GM12865 (cell line): ENCODE measurements around the gene SPTBN4.
"Not testable (repeated sequence)": the region's sequence is repeated elsewhere in the genome, so short reads cannot be mapped to it uniquely, and the experiment has no call there.

ENCODE experiments used
- DNase-seq: peaks from one replicate; pipeline ENCODE4 v3.0.0; 2010; ENCODE audit warnings: low read depth
- H3K4me3 ChIP-seq: 2 replicates; pipeline ENCODE4 v1.5.1; 2011; ENCODE audit warnings: mild to moderate bottlenecking, low read depth, low read length, control low read depth
- CTCF ChIP-seq: IDR thresholded peaks from 2 replicates; pipeline ENCODE4 v1.5.1; 2011; ENCODE audit warnings: low read length, control low read depth, low read depth, inconsistent platforms; ENCODE audit not compliant: insufficient read depth; ENCODE audit errors: missing control alignments

The SPTBN4 gene

GRCh38 chr19:40534148-40534547 is 67.3 kb downstream of the SPTBN4 start:
- H3K4me3 ChIP-seq = no peak overlapping the region
- DNase-seq = no peak
- no peak for TF ChIP-seq CTCF

- no peak for DNase-seq
- no peak for TF ChIP-seq CTCF
Observed at GRCh38 chr19:40539070-40539469, 72.3 kb downstream of the SPTBN4 start.

GRCh38 chr19:40542202-40542859 is 75.5 kb downstream of the SPTBN4 start:
- DNase-seq = no peak
- no peak overlapping the region for H3K4me3 ChIP-seq
- TF ChIP-seq CTCF = no peak

More at GRCh38 chr19:40539070-40539469, 72.3 kb downstream of the SPTBN4 start:
- no peak overlapping the region for H3K4me3 ChIP-seq

- DNase-seq = no peak
- TF ChIP-seq CTCF = no peak
- no peak overlapping the region for H3K4me3 ChIP-seq
Observed at GRCh38 chr19:40543029-40543597, 76.3 kb downstream of the SPTBN4 start.

- not testable (repeated sequence) for H3K4me3 ChIP-seq, DNase-seq
Observed at GRCh38 chr19:40546153-40546841, 79.5 kb downstream of the SPTBN4 start.

- not testable (repeated sequence) for H3K4me3 ChIP-seq, DNase-seq
Observed at GRCh38 chr19:40547190-40547589, 80.4 kb downstream of the SPTBN4 start.

- no peak overlapping the region for H3K4me3 ChIP-seq
- DNase-seq = no peak
- TF ChIP-seq CTCF = no peak
Observed at GRCh38 chr19:40547836-40548235, 81.0 kb downstream of the SPTBN4 start.
